GM12878 (cell line): Measurements from ENCODE around the gene ANP32B. TPM values are rescaled to one million over a fixed set of nuclear protein-coding genes. Genes with fewer than 3 reads are reported as not detected.

Experiments
- ATAC-seq: fragments of 200-7000 bp; cut with Tn5 transposase; 3 replicates; pipeline ENCODE4 v1.9.1; 2020; ENCODE audit warnings: mild to moderate bottlenecking, moderate library complexity
- BruUV-seq: library from RNA; stranded (reverse); fragments of 400-500 nt; replicated peaks from 2 replicates; lab custom pipeline; 2021; lab: Mats Ljungman, UMichigan
- CTCF ChIA-PET: fragments of 300-600 bp; sonication (Branson Sonifier 250); formaldehyde crosslinking; extraction: SDS; loops from one replicate; lab custom pipeline; 2021; ENCODE audit warnings: inconsistent platforms; lab: Yijun Ruan, JAX
- POLR2A ChIA-PET: fragments of 350-600 bp; formaldehyde crosslinking; extraction: SDS; loops from one replicate; lab custom pipeline; 2021; ENCODE audit warnings: inconsistent platforms; lab: Charles Lee
- RAD21 ChIA-PET: fragments of 300-600 bp; sonication (Branson Sonifier 250); formaldehyde crosslinking; loops from one replicate; lab custom pipeline; 2023; ENCODE audit warnings: antibody characterized with exemption; ENCODE audit not compliant: unreplicated experiment; lab: Charles Lee
- SMC1A ChIA-PET: fragments of 300-600 bp; sonication (Branson Sonifier 250); formaldehyde crosslinking; loops from one replicate; lab custom pipeline; 2023; ENCODE audit not compliant: unreplicated experiment, uncharacterized antibody; lab: Charles Lee
- DNase-seq: peaks from one replicate; pipeline ENCODE4 v3.0.0-alpha.2; 2011; ENCODE audit warnings: low read depth, low spot score
- FAIRE-seq: peaks from 3 replicates; lab custom pipeline; 2011; peaks lifted over from hg19 to GRCh38; lab: Jason Lieb, UNC
- H2AFZ ChIP-seq: 2 replicates; pipeline ENCODE4 v1.6.0; 2011; ENCODE audit warnings: low read depth, low read length, control low read depth; ENCODE audit not compliant: control insufficient read depth
- H3K27ac ChIP-seq: 2 replicates; pipeline ENCODE4 v1.5.1; 2011; ENCODE audit warnings: control low read depth; ENCODE audit not compliant: control insufficient read depth, insufficient read depth
- H3K27me3 ChIP-seq, 2 experiments: replicated peaks in 1 of 2; 2 replicates each; pipeline versions ENCODE4 v1.6.0 to v1.6.1; 2011; ENCODE audit warnings: low read length in 1 of 2; ENCODE audit not compliant: control insufficient read depth in 2 of 2, insufficient read depth in 2 of 2
- H3K36me3 ChIP-seq, 2 experiments: 2 replicates each; pipeline ENCODE4 v1.5.1; 2011; ENCODE audit warnings: low read length in 1 of 2; ENCODE audit not compliant: control insufficient read depth in 2 of 2, insufficient read depth in 2 of 2
- H3K4me1 ChIP-seq: 2 replicates; pipeline ENCODE4 v1.6.1; 2011; ENCODE audit warnings: mild to moderate bottlenecking, low read length, moderate library complexity, mixed read lengths; ENCODE audit not compliant: control insufficient read depth, insufficient read depth
- H3K4me2 ChIP-seq: 2 replicates; pipeline ENCODE4 v1.6.0; 2011; ENCODE audit warnings: control low read depth; ENCODE audit not compliant: control insufficient read depth, insufficient read depth
- H3K4me3 ChIP-seq: fragments of 200-600 bp; sonication (generic); 2 replicates; pipeline ENCODE4 v1.5.1; 2016
- H3K79me2 ChIP-seq: 2 replicates; pipeline ENCODE4 v1.6.0; 2011; ENCODE audit warnings: low read length; ENCODE audit not compliant: control insufficient read depth, insufficient read depth
- H3K9ac ChIP-seq: 2 replicates; pipeline ENCODE4 v1.8.0; 2011; ENCODE audit warnings: low read length, control low read depth, mixed read lengths; ENCODE audit not compliant: control insufficient read depth, insufficient read depth
- H3K9me3 ChIP-seq: replicated peaks from 3 replicates; pipeline ENCODE4 v1.5.1; 2011; ENCODE audit warnings: mild to moderate bottlenecking, low read length; ENCODE audit not compliant: control insufficient read depth, insufficient read depth
- H4K20me1 ChIP-seq: 2 replicates; pipeline ENCODE4 v1.6.0; 2011; ENCODE audit not compliant: control insufficient read depth, insufficient read depth
- BACH1 ChIP-seq: fragments of 450-650 bp; IDR thresholded peaks from 2 replicates; pipeline ENCODE4 v1.6.1; 2017; ENCODE audit warnings: mild to moderate bottlenecking, borderline replicate concordance
- EGR1 ChIP-seq, 2 experiments: IDR thresholded peaks; 1 replicate in 1 of 2; 2 replicates in 1 of 2; pipeline ENCODE4 v1.6.1; 2011 to 2012; ENCODE audit warnings: low read depth in 2 of 2, low read length in 2 of 2, borderline replicate concordance in 1 of 2, mild to moderate bottlenecking in 1 of 2, moderate library complexity in 1 of 2
- POLR2AphosphoS2 ChIP-seq: IDR thresholded peaks from 2 replicates; pipeline ENCODE4 v1.6.1; 2011; ENCODE audit warnings: low read depth, mild to moderate bottlenecking, low read length, improper control_type of control experiment, moderate library complexity
- RB1 ChIP-seq: fragments of 450-650 bp; formaldehyde crosslinking; IDR thresholded peaks from 2 replicates; pipeline ENCODE4 v1.6.1; 2017; ENCODE audit warnings: mild to moderate bottlenecking, borderline replicate concordance
- TCF12 ChIP-seq: IDR thresholded peaks from 2 replicates; pipeline ENCODE4 v1.6.1; 2011; ENCODE audit warnings: low read depth, mild to moderate bottlenecking, low read length
- WGBS: methylation state at CpG from one replicate; pipeline ENCODE4 v1.1.6; 2016; ENCODE audit warnings: low lambda C conversion rate; ENCODE audit not compliant: insufficient replicate concordance, insufficient coverage; ENCODE audit errors: missing lambda C conversion rate; 5-methylcytosine and 5-hydroxymethylcytosine counted together
- in situ Hi-C: fragments of 300-500 bp; cut with MboI; formaldehyde crosslinking; loops from 9 replicates; pipeline ENCODE4 v1.14.3; 2018; ENCODE audit warnings: mixed read lengths
- intact Hi-C: fragments of 100-400 bp; cut with micrococcal nuclease; formaldehyde crosslinking; loops from one replicate; pipeline ENCODE4 v1.14.2; 2022; ENCODE audit not compliant: unreplicated experiment
- polyA plus RNA-seq, 11 experiments: library from polyadenylated mRNA; depleted of rRNA in 4 of 11; unstranded in 6 of 11; stranded (reverse) in 5 of 11; fragments of >200 nt; fragmentation: Nextera tagmentation in 4 of 11; fragmentation: Illumina TruSeq in 1 of 11; extraction: Ambion mirVana in 4 of 11; extraction: Trizol in 1 of 11; gene quantifications; 1 replicate in 1 of 11; 2 replicates in 10 of 11; pipeline versions ENCODE4 v1.2.1 to v1.2.3, GENCODE V29; 2011 to 2016; ENCODE audit warnings: inconsistent platforms in 2 of 11, missing spikeins in 2 of 11, low read depth in 1 of 11
- total RNA-seq, 4 experiments: library from RNA; depleted of rRNA in 3 of 4; stranded (reverse); fragments of >200 nt in 3 of 4; fragmentation: Illumina TruSeq in 1 of 4; extraction: Trizol in 1 of 4; gene quantifications; 2 replicates each; pipeline versions ENCODE4 v1.2.1 to v1.2.3, GENCODE V29; 2013 to 2021
- TF ChIP-seq, protein P1 (sequence below): fragments of 150-350 bp; IDR thresholded peaks from 2 replicates; pipeline ENCODE4 v1.6.1; 2016; ENCODE audit warnings: low read depth, low read length
- TF ChIP-seq, protein P2 (sequence below): fragments of 450-650 bp; IDR thresholded peaks from 2 replicates; pipeline ENCODE4 v1.6.1; 2018; ENCODE audit warnings: borderline replicate concordance, mild to moderate bottlenecking; ENCODE audit not compliant: partially characterized antibody

Gene ANP32B
- total and polyA plus RNA-seq, 10 of the 15 experiments (the other 5 are each of a cell fraction or from before 2014, with no cell fraction given) = 24.5 to 419 (median 171) TPM

DNA sequence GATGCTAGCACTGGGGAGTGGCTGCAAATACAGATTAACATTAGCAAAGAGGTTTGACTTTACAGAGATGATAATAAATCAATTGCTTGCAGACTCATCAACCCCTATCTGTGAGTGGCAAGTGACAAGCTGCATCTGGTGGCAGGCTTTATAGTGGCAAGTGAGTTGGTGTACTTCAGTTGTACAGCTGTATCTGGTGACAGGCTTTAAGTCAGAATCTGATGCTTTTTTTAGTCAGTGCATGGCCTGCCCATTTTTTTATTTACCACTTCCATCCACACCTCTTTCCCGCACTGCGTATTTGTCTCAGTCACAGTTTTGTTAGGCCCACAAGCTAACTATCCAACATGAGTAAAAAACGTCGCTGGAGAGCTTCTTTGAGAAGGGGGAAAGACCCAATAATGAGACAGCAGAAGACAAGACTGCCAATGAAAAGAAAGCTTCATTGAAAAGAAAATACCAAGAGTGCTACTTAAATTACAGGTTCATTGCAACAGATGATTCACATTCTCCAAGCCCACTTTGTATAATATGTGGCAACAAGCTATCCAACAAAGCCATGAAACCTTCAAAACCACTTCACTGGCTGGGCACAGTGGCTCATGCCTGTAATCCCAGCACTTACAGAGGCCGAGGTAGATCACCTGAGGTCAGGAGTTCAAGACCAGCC is 23.1 kb downstream of the ANP32B start:
- no peak overlapping the region for H3K4me3 ChIP-seq
- FAIRE-seq (no peak), DNase-seq (no peak)
- TF ChIP-seq POLR2AphosphoS2 = no peak
- TF ChIP-seq, protein P1, sequence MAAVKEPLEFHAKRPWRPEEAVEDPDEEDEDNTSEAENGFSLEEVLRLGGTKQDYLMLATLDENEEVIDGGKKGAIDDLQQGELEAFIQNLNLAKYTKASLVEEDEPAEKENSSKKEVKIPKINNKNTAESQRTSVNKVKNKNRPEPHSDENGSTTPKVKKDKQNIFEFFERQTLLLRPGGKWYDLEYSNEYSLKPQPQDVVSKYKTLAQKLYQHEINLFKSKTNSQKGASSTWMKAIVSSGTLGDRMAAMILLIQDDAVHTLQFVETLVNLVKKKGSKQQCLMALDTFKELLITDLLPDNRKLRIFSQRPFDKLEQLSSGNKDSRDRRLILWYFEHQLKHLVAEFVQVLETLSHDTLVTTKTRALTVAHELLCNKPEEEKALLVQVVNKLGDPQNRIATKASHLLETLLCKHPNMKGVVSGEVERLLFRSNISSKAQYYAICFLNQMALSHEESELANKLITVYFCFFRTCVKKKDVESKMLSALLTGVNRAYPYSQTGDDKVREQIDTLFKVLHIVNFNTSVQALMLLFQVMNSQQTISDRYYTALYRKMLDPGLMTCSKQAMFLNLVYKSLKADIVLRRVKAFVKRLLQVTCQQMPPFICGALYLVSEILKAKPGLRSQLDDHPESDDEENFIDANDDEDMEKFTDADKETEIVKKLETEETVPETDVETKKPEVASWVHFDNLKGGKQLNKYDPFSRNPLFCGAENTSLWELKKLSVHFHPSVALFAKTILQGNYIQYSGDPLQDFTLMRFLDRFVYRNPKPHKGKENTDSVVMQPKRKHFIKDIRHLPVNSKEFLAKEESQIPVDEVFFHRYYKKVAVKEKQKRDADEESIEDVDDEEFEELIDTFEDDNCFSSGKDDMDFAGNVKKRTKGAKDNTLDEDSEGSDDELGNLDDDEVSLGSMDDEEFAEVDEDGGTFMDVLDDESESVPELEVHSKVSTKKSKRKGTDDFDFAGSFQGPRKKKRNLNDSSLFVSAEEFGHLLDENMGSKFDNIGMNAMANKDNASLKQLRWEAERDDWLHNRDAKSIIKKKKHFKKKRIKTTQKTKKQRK = no peak
- TF ChIP-seq RB1 = no peak
- TF ChIP-seq TCF12 = no peak
- TF ChIP-seq, protein P2, sequence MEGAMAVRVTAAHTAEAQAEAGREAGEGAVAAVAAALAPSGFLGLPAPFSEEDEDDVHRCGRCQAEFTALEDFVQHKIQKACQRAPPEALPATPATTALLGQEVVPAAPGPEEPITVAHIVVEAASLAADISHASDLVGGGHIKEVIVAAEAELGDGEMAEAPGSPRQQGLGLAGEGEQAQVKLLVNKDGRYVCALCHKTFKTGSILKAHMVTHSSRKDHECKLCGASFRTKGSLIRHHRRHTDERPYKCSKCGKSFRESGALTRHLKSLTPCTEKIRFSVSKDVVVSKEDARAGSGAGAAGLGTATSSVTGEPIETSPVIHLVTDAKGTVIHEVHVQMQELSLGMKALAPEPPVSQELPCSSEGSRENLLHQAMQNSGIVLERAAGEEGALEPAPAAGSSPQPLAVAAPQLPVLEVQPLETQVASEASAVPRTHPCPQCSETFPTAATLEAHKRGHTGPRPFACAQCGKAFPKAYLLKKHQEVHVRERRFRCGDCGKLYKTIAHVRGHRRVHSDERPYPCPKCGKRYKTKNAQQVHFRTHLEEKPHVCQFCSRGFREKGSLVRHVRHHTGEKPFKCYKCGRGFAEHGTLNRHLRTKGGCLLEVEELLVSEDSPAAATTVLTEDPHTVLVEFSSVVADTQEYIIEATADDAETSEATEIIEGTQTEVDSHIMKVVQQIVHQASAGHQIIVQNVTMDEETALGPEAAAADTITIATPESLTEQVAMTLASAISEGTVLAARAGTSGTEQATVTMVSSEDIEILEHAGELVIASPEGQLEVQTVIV = no peak
- no peak for TF ChIP-seq EGR1 (IDR thresholded peaks at IDR 0.05; ENCODE audit: borderline replicate concordance in 1 of 2, low read depth in 2 of 2, low read length in 2 of 2)
- TF ChIP-seq BACH1 = no peak
- TF ChIP-seq, all 136 proteins: peak for 0
- H2AFZ ChIP-seq = no peak overlapping the region
- H4K20me1 ChIP-seq = 0 out of 2 replicates have a peak, but pooled peaks cover 2% of the 10 kb centered on the region
- H3K9me3 ChIP-seq = no peaks in the 10 kb centered on the region
- BruUV-seq = no TSS peak
- no peaks in the 10 kb centered on the region for H3K27me3 ChIP-seq
- no peak overlapping the region for H3K9ac ChIP-seq
- intact Hi-C loops = no loop called here
- no peak overlapping the region for H3K4me2 ChIP-seq
- CTCF ChIA-PET = interaction anchor here (0.6 to 1.6 kb wide), 5 partner anchors 14 to 104 kb away, joined by 3 to 7 read pairs (median 4); no protein-coding TSS in a partner anchor
- peaks cover 10% of the 10 kb centered on the region for H3K79me2 ChIP-seq
- peaks cover 40 to 60% of the 10 kb centered on the region in 2 experiments for H3K36me3 ChIP-seq
- RAD21 ChIA-PET = no interaction called here
- no peak for ATAC-seq
- SMC1A ChIA-PET = interaction anchor here (0.6 to 1.8 kb wide), 4 partner anchors 8 to 52 kb away, joined by 3 to 7 read pairs (median 4); no protein-coding TSS in a partner anchor
- no peaks in the 10 kb centered on the region for H3K4me1 ChIP-seq
- in situ Hi-C loops = no loop called here
- 97% methylated on average over 5 of the region's 5 CpGs for WGBS
- POLR2A ChIA-PET = interaction anchor here (0.5 to 3.1 kb wide), 4 partner anchors 18 to 1592 kb away, joined by 3 to 11 read pairs (median 4); no protein-coding TSS in a partner anchor
- H3K27ac ChIP-seq = no peak overlapping the region
